ENCODE data around the gene DUSP22.
"Not testable (repeated sequence)": the region's sequence is repeated elsewhere in the genome, so short reads cannot be mapped to it uniquely, and the experiment has no call there.

Gene DUSP22

GRCh38 chr6:366389-367297 is 74.4 kb downstream of the DUSP22 start:
- no peak for DNase-seq

- no peak for DNase-seq
These were observed 75.1 kb downstream of the DUSP22 start for GRCh38 chr6:367298-367794.

GRCh38 chr6:367891-368630 is 75.8 kb downstream of the DUSP22 start:
- DNase-seq: no peak

GRCh38 chr6:369559-370431 is 77.5 kb downstream of the DUSP22 start:
- DNase-seq: no peak

- no peak for DNase-seq
These were observed 78.3 kb downstream of the DUSP22 start for GRCh38 chr6:370555-370954.

GRCh38 chr6:371851-372250 is 79.6 kb downstream of the DUSP22 start:
- not testable (repeated sequence) for DNase-seq

- DNase-seq: no peak
These were observed 80.1 kb downstream of the DUSP22 start for GRCh38 chr6:372336-372911.

- no peak for DNase-seq
These were observed 80.7 kb downstream of the DUSP22 start for GRCh38 chr6:373031-373430.

- no peak for DNase-seq
These were observed 81.8 kb downstream of the DUSP22 start for GRCh38 chr6:373773-374724.

- no peak for DNase-seq
These were observed 82.7 kb downstream of the DUSP22 start for GRCh38 chr6:374956-375355.

- DNase-seq: no peak
These were observed 84.7 kb downstream of the DUSP22 start for GRCh38 chr6:376827-377640.

GRCh38 chr6:377641-378020 is 85.3 kb downstream of the DUSP22 start:
- DNase-seq: not testable (repeated sequence)

GRCh38 chr6:378090-378957 is 86.0 kb downstream of the DUSP22 start:
- DNase-seq: no peak

- no peak for DNase-seq
These were observed 86.7 kb downstream of the DUSP22 start for GRCh38 chr6:378958-379409.

- no peak for DNase-seq
These were observed 87.3 kb downstream of the DUSP22 start for GRCh38 chr6:379410-380181.

GRCh38 chr6:380234-381218 is 88.2 kb downstream of the DUSP22 start:
- no peak for DNase-seq

All from activated CD4-positive, CD25-positive, alpha-beta regulatory T cell (primary cell).